Endothelial cell (in vitro differentiated cells): Measurements from ENCODE around the gene SLC25A34. TPM values are rescaled to one million over a fixed set of nuclear protein-coding genes. Genes with fewer than 3 reads are reported as not detected.

Experiments used
- DNase-seq: peaks from one replicate; pipeline ENCODE4 v3.0.0; 2021; ENCODE audit warnings: low spot score
- H3K27ac Mint-ChIP-seq: one replicate; pipeline ENCODE4 v1.8.0; 2021; ENCODE audit warnings: mixed read lengths, inconsistent platforms; ENCODE audit not compliant: unreplicated experiment
- H3K27me3 Mint-ChIP-seq: one replicate; pipeline ENCODE4 v1.8.0; 2021; ENCODE audit warnings: mild to moderate bottlenecking, moderate library complexity, mixed read lengths, inconsistent platforms; ENCODE audit not compliant: unreplicated experiment
- H3K36me3 Mint-ChIP-seq: one replicate; pipeline ENCODE4 v1.8.0; 2021; ENCODE audit warnings: mild to moderate bottlenecking, low read depth, mixed read lengths, inconsistent platforms; ENCODE audit not compliant: unreplicated experiment
- H3K4me1 Mint-ChIP-seq: one replicate; pipeline ENCODE4 v1.8.0; 2021; ENCODE audit warnings: mild to moderate bottlenecking, mixed read lengths, inconsistent platforms; ENCODE audit not compliant: unreplicated experiment
- H3K4me3 Mint-ChIP-seq: one replicate; pipeline ENCODE4 v1.8.0; 2021; ENCODE audit warnings: mild to moderate bottlenecking, mixed read lengths, inconsistent platforms; ENCODE audit not compliant: unreplicated experiment
- H3K9me3 Mint-ChIP-seq: one replicate; pipeline ENCODE4 v1.8.0; 2021; ENCODE audit warnings: mixed read lengths, inconsistent platforms; ENCODE audit not compliant: unreplicated experiment
- total RNA-seq: library from RNA; stranded (reverse); fragmentation: NEBNext Ultra II Directional; extraction: Animal tissue kit (Norgen Biotek cat#: 25700); gene quantifications from one replicate; pipeline ENCODE4 v1.2.1, GENCODE V29; 2021; ENCODE audit not compliant: unreplicated experiment
- TF ChIP-seq, protein P1 (sequence below): fragments of 200-600 bp; sonication (generic); IDR thresholded peaks from one replicate; pipeline ENCODE4 v1.5.0; 2021; ENCODE audit warnings: antibody characterized with exemption; ENCODE audit not compliant: unreplicated experiment

SLC25A34 gene
- total RNA-seq, 1 donor from 2014 or later: 3.5 TPM

DNA sequence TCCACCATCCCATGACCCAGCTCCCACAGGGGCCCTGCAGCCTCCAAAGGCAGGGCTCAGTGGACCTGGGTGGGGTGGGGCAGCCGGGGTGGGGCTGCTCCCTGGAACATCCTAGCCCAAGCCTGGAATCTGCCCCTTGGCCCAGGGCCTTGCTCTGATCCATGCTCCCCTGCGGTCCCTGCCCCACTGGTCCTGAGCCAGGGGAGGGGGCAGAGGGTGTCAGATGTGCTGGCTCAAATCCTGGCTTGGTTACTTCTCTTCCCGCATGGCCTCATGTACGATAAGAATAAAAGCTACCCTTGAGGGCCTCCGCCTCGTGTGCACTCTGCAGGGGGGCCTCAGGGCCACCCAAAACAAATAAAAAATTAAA, 819 bp downstream of the SLC25A34 start:
- Mint-ChIP-seq H3K4me3 (no peak overlapping the region), H3K4me1 (no peaks in the 10 kb centered on the region), H3K27ac (no peak overlapping the region), H3K9me3 (no peaks in the 10 kb centered on the region), H3K27me3 (peaks cover 15% of the 10 kb centered on the region), H3K36me3 (peaks cover 10% of the 10 kb centered on the region)
- no peak for DNase-seq
- TF ChIP-seq, protein P1, sequence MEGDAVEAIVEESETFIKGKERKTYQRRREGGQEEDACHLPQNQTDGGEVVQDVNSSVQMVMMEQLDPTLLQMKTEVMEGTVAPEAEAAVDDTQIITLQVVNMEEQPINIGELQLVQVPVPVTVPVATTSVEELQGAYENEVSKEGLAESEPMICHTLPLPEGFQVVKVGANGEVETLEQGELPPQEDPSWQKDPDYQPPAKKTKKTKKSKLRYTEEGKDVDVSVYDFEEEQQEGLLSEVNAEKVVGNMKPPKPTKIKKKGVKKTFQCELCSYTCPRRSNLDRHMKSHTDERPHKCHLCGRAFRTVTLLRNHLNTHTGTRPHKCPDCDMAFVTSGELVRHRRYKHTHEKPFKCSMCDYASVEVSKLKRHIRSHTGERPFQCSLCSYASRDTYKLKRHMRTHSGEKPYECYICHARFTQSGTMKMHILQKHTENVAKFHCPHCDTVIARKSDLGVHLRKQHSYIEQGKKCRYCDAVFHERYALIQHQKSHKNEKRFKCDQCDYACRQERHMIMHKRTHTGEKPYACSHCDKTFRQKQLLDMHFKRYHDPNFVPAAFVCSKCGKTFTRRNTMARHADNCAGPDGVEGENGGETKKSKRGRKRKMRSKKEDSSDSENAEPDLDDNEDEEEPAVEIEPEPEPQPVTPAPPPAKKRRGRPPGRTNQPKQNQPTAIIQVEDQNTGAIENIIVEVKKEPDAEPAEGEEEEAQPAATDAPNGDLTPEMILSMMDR: no peak

- DNase-seq: no peak
- H3K9me3 Mint-ChIP-seq: no peaks in the 10 kb centered on the region
- H3K27me3 Mint-ChIP-seq: peaks cover 14% of the 10 kb centered on the region
- no peak overlapping the region for H3K4me3 Mint-ChIP-seq
- no peaks in the 10 kb centered on the region for H3K4me1 Mint-ChIP-seq
- peaks cover 6% of the 10 kb centered on the region for H3K36me3 Mint-ChIP-seq
- TF ChIP-seq, protein P1: no peak
- peak overlapping the region; percentile 43 for H3K27ac Mint-ChIP-seq
These were observed 1.6 kb downstream of the SLC25A34 start for GRCh38 chr1:15737324-15738319.

DNA sequence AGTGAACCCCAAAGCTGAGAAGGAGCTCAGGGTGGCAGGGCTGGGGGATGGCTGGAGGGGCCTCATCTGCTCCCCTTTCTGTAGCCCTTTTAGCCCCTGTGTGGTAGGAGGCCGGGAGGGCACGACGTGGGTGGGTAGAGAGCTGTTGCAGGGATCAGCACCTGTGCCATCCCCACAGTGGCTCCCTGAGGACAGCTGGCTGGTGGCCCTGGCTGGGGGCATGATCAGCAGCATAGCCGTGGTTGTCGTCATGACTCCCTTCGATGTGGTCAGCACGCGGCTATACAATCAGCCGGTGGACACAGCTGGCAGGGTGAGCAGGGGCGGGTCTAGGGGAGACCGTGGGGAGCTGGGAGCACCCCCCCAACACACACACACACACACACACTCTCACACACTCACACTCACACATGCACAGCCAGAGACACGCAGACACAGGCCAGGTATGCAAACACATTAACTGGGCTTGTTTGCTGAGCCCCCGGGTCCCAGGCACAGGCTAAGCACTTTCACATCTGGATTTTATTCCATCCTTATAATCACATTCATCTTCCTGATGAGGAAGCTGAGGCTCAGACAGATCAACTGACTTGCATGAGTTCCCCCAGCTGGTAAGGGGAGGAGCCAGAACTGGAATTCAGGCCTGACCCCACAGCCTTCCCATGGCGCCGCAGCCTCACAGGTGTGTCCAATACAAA, 2.5 kb downstream of the SLC25A34 start:
- peaks cover 11% of the 10 kb centered on the region for H3K27me3 Mint-ChIP-seq
- peak overlapping the region; percentile 36 for H3K27ac Mint-ChIP-seq
- H3K36me3 Mint-ChIP-seq: no peaks in the 10 kb centered on the region
- TF ChIP-seq, protein P1: no peak
- H3K9me3 Mint-ChIP-seq: no peaks in the 10 kb centered on the region
- DNase-seq: no peak
- H3K4me1 Mint-ChIP-seq: no peaks in the 10 kb centered on the region
- H3K4me3 Mint-ChIP-seq: no peak overlapping the region

DNA sequence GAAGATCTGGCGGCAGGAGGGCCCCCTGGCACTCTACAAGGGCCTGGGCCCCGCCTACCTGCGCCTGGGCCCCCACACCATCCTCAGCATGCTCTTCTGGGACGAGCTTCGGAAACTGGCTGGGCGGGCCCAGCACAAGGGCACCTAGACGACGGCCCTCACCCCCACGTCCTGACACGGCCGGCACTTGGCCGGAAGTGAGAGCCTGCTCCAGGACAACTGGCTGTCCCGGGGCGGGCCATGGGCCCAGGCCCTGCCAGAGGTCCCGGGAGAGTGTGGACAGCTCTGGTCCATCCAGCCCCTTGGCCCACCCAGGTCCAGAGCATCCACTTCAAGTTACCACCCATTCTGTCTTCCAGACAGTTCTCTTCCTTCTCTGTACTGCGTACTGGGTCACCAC, 3.2 kb downstream of the SLC25A34 start:
- TF ChIP-seq, protein P1: no peak
- Mint-ChIP-seq H3K27ac (no peak overlapping the region), H3K9me3 (no peaks in the 10 kb centered on the region), H3K4me3 (no peak overlapping the region), H3K36me3 (no peaks in the 10 kb centered on the region), H3K27me3 (peaks cover 10% of the 10 kb centered on the region), H3K4me1 (no peaks in the 10 kb centered on the region)
- DNase-seq: no peak
